ENCODE data around the gene HSP90AB1.

The HSP90AB1 gene

DNA sequence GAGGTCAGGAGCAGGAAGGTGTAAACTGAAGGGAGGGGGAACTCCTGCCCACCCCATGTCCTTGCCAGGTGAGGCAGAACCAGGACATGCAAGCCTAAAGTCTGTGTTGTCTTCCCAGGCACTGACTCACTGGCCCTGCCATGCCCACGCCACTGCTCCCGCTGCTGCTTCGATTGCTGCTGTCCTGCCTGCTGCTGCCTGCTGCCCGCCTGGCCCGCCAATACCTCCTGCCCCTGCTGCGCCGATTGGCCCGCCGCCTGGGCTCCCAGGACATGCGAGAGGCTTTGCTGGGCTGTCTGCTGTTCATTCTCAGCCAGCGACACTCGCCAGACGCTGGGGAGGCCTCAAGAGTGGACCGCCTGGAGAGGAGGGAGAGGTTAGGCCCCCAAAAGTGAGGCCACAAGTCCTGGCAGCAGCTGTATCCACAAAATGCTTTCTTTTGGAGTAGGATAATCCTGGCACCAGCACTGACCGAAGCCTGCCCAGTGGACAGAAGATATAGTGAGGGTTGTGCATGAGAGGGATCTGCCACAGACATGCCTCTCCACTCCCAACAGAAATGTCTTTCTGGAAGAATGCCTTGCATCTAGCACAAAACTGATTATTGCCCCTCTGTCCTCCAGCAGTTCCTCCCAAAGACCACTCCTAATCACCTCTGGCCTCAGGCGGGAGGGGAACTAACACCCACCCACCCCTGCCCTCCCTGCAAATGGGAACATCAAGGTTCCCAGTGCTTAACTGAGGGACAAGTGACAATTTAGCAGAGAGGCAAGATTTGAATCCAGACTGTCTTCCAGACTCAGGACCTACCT lies 29.4 kb upstream of the HSP90AB1 start:
- peak overlapping the region; percentile 87; the same call in 1 of the 2 replicates for H3K4me2 ChIP-seq (ENCODE audit: low read length)
- H4K20me1 ChIP-seq (ENCODE audit: insufficient read depth, low read length) = no peaks in the 10 kb centered on the region
- no peaks in the 10 kb centered on the region for H3K79me2 ChIP-seq (ENCODE audit: low read length)
- no peaks in the 10 kb centered on the region for H3K9me3 ChIP-seq (ENCODE audit: insufficient read depth, low read length)
- no peak overlapping the region for H2AFZ ChIP-seq (ENCODE audit: low read depth, low read length)
- H3K9ac ChIP-seq (ENCODE audit: low read length) = no peak overlapping the region
- TF ChIP-seq, protein P1, sequence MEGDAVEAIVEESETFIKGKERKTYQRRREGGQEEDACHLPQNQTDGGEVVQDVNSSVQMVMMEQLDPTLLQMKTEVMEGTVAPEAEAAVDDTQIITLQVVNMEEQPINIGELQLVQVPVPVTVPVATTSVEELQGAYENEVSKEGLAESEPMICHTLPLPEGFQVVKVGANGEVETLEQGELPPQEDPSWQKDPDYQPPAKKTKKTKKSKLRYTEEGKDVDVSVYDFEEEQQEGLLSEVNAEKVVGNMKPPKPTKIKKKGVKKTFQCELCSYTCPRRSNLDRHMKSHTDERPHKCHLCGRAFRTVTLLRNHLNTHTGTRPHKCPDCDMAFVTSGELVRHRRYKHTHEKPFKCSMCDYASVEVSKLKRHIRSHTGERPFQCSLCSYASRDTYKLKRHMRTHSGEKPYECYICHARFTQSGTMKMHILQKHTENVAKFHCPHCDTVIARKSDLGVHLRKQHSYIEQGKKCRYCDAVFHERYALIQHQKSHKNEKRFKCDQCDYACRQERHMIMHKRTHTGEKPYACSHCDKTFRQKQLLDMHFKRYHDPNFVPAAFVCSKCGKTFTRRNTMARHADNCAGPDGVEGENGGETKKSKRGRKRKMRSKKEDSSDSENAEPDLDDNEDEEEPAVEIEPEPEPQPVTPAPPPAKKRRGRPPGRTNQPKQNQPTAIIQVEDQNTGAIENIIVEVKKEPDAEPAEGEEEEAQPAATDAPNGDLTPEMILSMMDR (IDR thresholded peaks at IDR 0.05; ENCODE audit: low read depth, low read length) = no peak
- TF ChIP-seq EZH2phosphoT487 (IDR thresholded peaks at IDR 0.05; ENCODE audit: low read depth) = no peak
- no peaks in the 10 kb centered on the region for H3K27me3 ChIP-seq (ENCODE audit: low read depth, low read length)
- no peak overlapping the region for H3K4me3 ChIP-seq (ENCODE audit: low read length)
- H3K27ac ChIP-seq (ENCODE audit: low read length) = no peak overlapping the region
- H3K4me1 ChIP-seq (ENCODE audit: low read length) = peaks cover 42% of the 10 kb centered on the region
- no peaks in the 10 kb centered on the region for H3K36me3 ChIP-seq (replicated peaks; ENCODE audit: low read depth, low read length)

DNA sequence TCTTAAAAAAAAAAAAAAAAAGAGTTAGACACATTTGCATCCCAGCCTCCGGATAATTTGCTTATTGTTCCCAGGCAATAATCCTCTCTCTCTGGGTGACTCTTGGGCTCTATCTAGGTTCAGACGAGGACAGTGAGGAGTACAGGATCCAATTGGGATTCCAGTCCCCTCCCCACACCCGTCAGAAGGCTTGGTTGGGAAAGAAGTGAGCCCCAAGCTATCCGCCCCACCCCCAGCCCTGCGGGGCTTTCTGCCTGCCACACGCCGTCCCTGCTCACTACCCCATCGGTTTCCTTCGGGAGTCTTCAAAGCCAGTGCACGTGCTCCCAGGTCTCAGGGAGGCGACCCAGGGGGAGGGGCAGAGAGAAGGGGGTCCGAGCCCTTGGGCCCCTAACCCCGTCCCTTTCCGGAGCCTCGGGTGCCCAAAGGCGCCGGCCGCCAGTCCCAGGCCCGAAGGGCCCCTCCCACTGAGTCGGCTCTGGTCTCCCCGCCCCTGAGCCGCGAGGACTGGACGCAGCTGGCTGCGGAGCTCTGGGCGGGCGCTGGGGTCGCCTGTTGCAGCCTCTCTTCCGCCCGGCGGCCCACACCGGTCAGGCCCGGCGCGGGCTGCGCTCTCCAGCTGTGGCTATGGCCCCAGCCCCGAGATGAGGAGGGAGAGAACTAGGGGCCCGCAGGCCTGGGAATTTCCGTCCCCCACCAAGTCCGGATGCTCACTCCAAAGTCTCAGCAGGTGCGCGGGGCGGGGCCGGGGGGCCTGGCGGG lies 27.7 kb upstream of the HSP90AB1 start:
- no peaks in the 10 kb centered on the region for H3K36me3 ChIP-seq (replicated peaks; ENCODE audit: low read depth, low read length)
- no peaks in the 10 kb centered on the region for H3K9me3 ChIP-seq (ENCODE audit: insufficient read depth, low read length)
- H4K20me1 ChIP-seq (ENCODE audit: insufficient read depth, low read length) = peaks cover under 1% of the 10 kb centered on the region; the same call in 1 of the 2 replicates
- H3K4me3 ChIP-seq (ENCODE audit: low read length) = peak overlapping the region; percentile 82
- H3K79me2 ChIP-seq (ENCODE audit: low read length) = peaks cover 11% of the 10 kb centered on the region
- H3K4me2 ChIP-seq (ENCODE audit: low read length) = peak overlapping the region; percentile 87
- TF ChIP-seq, protein P1 (IDR thresholded peaks at IDR 0.05; ENCODE audit: low read depth, low read length) = no peak
- TF ChIP-seq EZH2phosphoT487 (IDR thresholded peaks at IDR 0.05; ENCODE audit: low read depth) = no peak
- no peaks in the 10 kb centered on the region for H3K27me3 ChIP-seq (ENCODE audit: low read depth, low read length)
- peaks cover 47% of the 10 kb centered on the region for H3K4me1 ChIP-seq (ENCODE audit: low read length)
- H3K9ac ChIP-seq (ENCODE audit: low read length) = peak overlapping the region; percentile 73
- peak overlapping the region; percentile 67 for H3K27ac ChIP-seq (ENCODE audit: low read length)
- H2AFZ ChIP-seq (ENCODE audit: low read depth, low read length) = peak overlapping the region; percentile 87

DNA sequence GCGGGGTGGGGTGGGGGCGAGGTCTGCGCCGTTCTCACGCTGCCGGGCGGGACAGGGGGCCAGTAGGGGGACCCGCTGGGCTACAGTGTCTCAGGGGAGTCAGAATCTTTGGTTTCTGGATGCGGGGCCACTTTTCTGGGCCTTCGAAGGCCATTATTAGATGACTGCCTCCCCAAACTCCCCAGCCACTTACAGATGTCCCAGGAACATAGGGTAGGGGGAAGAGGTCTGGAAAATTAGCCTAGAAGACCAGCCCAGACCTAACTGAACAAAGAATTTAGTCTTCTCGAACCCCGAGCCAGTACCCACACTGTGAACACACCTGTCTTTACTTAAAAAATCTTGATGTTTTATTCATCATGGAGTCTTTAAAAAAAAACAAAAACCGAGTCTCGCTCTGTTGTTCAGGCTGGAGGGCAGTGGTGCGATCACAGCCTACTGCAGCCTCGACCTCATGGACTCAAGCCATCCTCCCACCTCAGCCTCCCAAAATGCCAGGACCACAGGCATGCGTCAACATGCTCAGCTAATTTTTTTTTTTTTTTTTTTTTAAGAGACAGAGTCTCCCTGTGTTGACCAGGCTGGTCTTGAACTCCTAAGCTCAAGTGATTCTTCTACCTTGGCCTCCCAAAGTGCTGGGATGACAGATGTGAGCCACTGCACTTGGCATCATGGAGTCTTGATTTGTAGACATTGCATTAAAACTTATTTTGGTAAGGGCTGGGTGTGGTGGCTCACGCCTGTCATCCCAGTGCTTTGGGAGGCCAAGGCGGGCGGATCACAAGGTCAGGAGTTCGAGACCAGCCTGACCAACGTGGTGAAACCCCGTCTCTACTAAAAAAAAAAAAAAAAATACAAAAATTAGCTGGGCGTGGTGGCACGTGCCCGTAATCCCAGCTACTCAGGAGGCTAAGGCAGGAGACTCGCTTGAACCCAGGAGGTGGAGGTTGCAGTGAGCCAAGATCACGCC lies 26.8 kb upstream of the HSP90AB1 start:
- peak overlapping the region; percentile 73 for H3K9ac ChIP-seq (ENCODE audit: low read length)
- peak overlapping the region; percentile 82 for H3K4me3 ChIP-seq (ENCODE audit: low read length)
- H4K20me1 ChIP-seq (ENCODE audit: insufficient read depth, low read length) = peaks cover 9% of the 10 kb centered on the region
- H3K4me2 ChIP-seq (ENCODE audit: low read length) = peak overlapping the region; percentile 87
- peaks cover 20% of the 10 kb centered on the region for H3K79me2 ChIP-seq (ENCODE audit: low read length)
- peak overlapping the region; percentile 38 for H3K27ac ChIP-seq (ENCODE audit: low read length)
- TF ChIP-seq, protein P1 (IDR thresholded peaks at IDR 0.05; ENCODE audit: low read depth, low read length) = no peak
- TF ChIP-seq EZH2phosphoT487 (IDR thresholded peaks at IDR 0.05; ENCODE audit: low read depth) = no peak
- H3K36me3 ChIP-seq (replicated peaks; ENCODE audit: low read depth, low read length) = no peaks in the 10 kb centered on the region
- peaks cover 55% of the 10 kb centered on the region for H3K4me1 ChIP-seq (ENCODE audit: low read length)
- H2AFZ ChIP-seq (ENCODE audit: low read depth, low read length) = no peak overlapping the region; the same call in 1 of the 2 replicates
- H3K9me3 ChIP-seq (ENCODE audit: insufficient read depth, low read length) = no peaks in the 10 kb centered on the region
- no peaks in the 10 kb centered on the region for H3K27me3 ChIP-seq (ENCODE audit: low read depth, low read length)
